ENCODE data around the gene C1QTNF6. TPM values are rescaled to one million over a fixed set of nuclear protein-coding genes. Genes with fewer than 3 reads are reported as not detected.

Gene C1QTNF6
- total and polyA plus RNA-seq, 10 of the 15 experiments (the other 5 are each of a cell fraction or from before 2014, with no cell fraction given): 0.16 to 4.1 (median 1.3) TPM

DNA sequence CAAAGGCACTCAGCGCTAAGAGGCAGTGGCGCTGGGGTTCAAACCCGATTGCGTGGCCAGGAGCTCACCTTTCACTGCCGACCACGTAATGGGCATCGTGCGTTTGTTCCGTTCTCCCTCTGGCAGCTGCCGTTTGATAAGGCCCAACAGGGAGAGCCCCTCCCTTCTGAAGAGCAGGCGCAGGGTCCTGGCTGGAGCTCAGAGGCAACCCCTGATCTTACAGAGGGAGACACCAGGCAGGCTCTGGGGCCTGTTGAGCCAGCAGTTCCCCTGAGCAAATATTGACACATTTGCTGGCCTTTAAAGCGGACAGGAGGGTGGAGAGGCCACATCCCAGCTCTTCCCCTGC lies 11.7 kb upstream of the C1QTNF6 start (continued):
- 0 out of 2 replicates have a peak, but pooled peaks have one; percentile 41 for TF ChIP-seq RCOR1 (conservative IDR thresholded peaks at IDR 0.05; ENCODE audit: low read depth, low read length)
- no peak for TF ChIP-seq E4F1 (IDR thresholded peaks at IDR 0.05; ENCODE audit: borderline replicate concordance, partially characterized antibody)
- no peak for TF ChIP-seq SMC3 (IDR thresholded peaks at IDR 0.05; ENCODE audit: borderline replicate concordance, low read length)
- TF ChIP-seq, protein P1, sequence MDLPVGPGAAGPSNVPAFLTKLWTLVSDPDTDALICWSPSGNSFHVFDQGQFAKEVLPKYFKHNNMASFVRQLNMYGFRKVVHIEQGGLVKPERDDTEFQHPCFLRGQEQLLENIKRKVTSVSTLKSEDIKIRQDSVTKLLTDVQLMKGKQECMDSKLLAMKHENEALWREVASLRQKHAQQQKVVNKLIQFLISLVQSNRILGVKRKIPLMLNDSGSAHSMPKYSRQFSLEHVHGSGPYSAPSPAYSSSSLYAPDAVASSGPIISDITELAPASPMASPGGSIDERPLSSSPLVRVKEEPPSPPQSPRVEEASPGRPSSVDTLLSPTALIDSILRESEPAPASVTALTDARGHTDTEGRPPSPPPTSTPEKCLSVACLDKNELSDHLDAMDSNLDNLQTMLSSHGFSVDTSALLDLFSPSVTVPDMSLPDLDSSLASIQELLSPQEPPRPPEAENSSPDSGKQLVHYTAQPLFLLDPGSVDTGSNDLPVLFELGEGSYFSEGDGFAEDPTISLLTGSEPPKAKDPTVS (IDR thresholded peaks at IDR 0.05; ENCODE audit: low read depth, low read length): no peak
- TF ChIP-seq ZSCAN29 (IDR thresholded peaks at IDR 0.05): no peak
- no peak for TF ChIP-seq ZBTB40 (IDR thresholded peaks at IDR 0.05; ENCODE audit: borderline replicate concordance)
- no peak for TF ChIP-seq EP300 (IDR thresholded peaks at IDR 0.05; ENCODE audit: borderline replicate concordance in 1 of 2, control insufficient read depth in 1 of 2, low read depth in 2 of 2, low read length in 2 of 2)
- no peak for TF ChIP-seq SMAD5 (IDR thresholded peaks at IDR 0.05; ENCODE audit: low read depth)
- peak; percentile 0; the same call in 1 of the 2 replicates for TF ChIP-seq RB1 (IDR thresholded peaks at IDR 0.05; ENCODE audit: borderline replicate concordance)
- TF ChIP-seq CTCF (IDR thresholded peaks at IDR 0.05 in 2 of 3, conservative IDR thresholded peaks at IDR 0.05 in 1 of 3; ENCODE audit: control insufficient read depth in 2 of 3, extremely low read depth in 1 of 3, insufficient read depth in 1 of 3, low read depth in 3 of 3, low read length in 3 of 3): no peak
- peak; percentile 67; the same call in 1 of the 2 replicates for TF ChIP-seq ZNF217 (IDR thresholded peaks at IDR 0.05)
- TF ChIP-seq, protein P2, sequence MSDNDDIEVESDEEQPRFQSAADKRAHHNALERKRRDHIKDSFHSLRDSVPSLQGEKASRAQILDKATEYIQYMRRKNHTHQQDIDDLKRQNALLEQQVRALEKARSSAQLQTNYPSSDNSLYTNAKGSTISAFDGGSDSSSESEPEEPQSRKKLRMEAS (IDR thresholded peaks at IDR 0.05; ENCODE audit: low read depth, low read length): no peak
- TF ChIP-seq POU2F2 (IDR thresholded peaks at IDR 0.05; ENCODE audit: borderline replicate concordance, low read depth, low read length): no peak
- TF ChIP-seq WRNIP1 (IDR thresholded peaks at IDR 0.05; ENCODE audit: borderline replicate concordance, low read depth, low read length): no peak
- no peak for TF ChIP-seq MEF2B (IDR thresholded peaks at IDR 0.05; ENCODE audit: partially characterized antibody, poor library complexity, severe bottlenecking)
- 0 out of 2 replicates have a peak, but pooled peaks have one; percentile 2 for TF ChIP-seq CHD2 (IDR thresholded peaks at IDR 0.05; ENCODE audit: borderline replicate concordance, low read depth, low read length)
- TF ChIP-seq CEBPB (IDR thresholded peaks at IDR 0.05; ENCODE audit: borderline replicate concordance in 1 of 2, low read depth in 2 of 2, low read length in 2 of 2): no peak
- TF ChIP-seq BHLHE40 (IDR thresholded peaks at IDR 0.05; ENCODE audit: borderline replicate concordance in 1 of 2, low read depth in 2 of 2, low read length in 1 of 2): no peak
- TF ChIP-seq SPI1 (IDR thresholded peaks at IDR 0.05; ENCODE audit: borderline replicate concordance, insufficient read depth, low read depth, low read length): no peak

All from GM12878 (cell line).